ENCODE data around the gene HOXC9.

HOXC9 gene

DNA sequence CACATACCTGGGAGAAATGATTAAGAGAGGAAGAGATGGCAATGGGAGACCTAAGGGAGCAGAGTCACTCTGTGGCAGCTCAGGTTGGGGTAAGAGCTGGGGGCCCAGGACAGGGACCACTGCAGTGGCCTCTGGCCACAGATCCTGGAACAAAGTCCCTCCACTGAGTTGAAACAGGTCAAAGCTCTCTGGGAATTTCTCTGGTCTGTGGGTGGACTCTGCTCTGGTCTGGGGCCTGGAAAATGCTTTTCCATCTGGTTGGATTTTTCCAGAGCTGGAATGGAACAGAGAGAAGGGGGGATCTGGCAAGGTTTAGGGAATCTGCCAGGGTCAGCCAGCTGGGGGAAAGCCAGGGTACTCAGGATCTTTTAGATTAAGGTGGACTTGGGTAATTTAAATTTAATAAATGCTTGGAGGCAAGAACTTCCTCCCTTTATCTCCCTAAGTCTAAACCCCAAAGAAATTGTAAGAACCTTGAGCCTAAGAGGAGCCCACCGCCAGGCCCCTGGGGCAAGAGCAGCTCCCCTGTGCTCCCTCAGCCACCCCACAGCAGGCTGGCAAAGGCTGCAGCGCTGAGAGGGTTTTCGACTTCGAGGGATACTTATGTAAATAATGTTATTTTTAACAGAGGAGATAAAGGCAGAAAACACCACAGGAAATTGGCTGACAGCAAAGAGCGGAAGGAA is 11.3 kb upstream of the HOXC9 start:
- no peak for DNase-seq

DNA sequence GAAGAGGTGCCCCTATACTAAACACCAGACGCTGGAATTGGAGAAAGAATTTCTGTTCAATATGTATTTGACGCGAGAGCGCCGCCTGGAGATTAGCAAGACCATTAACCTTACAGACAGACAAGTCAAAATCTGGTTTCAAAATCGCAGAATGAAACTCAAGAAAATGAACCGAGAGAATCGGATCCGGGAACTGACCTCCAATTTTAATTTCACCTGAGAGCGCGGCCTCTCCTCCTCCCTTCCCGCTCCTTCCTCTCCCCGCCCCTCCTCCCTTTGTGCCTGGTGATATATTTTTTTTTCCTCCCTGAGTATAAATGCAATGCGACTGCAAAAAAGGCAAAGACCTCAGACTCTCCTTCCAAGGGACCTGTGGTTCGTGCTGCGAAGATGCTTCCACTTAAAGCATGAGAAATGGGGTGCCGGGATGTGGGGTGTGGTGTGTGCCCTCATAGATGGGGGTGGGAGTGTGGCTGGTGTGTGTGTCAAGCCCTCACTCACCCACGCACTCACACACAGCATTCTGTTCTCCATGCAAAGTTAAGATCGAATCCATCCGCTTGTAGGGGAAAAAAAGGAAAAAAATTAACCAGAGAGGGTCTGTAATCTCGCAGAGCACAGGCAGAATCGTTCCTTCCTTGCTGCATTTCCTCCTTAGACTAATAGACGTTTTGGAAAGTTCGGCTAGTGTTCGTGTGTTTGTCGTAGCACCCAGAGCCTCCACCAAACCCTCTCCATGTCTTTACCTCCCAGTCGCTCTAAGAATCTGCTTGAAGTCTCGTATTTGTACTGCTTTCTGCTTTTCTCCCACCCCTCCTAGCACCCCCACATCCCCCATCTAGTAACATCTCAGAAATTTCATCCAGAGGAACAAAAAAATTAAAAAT is 10.5 kb upstream of the HOXC9 start:
- DNase-seq = peak; percentile 48

DNA sequence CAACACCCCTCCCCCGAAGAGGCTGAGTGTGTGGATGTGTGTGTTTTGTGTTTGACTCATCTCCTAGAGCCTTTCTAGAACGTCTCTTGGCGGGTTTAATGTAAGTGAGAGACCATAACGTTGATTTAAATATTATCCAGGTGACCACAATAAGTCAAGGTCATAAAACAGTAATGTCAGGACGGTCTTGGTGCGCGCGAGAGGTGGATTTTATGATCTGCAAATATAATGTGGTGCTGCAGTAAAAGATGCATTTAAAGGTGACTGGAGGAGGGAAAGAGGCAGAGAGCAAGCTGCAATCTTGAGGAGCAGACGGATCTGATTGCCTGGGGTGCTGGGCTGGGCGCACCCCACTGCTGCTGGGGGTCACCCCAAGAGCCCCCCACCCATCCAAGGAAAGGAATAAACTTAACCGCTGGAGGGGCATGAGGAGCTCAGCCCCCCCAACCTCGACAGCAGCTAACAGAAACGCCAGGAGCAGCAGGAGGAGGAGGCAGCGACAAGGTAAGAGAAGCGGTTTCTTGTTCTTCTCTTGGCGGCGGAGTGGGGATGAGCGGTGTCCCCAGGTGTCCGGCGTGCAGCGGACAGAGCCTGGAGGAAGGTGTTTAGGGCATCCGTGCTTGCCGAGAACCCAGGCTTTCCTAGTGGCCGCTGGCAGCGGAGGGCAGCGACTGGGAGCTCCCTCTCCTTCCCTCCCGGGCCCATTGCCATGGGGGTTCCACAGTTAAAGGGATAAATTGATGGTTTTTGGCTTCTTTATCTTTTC is 9.5 kb upstream of the HOXC9 start:
- no peak for DNase-seq

DNA sequence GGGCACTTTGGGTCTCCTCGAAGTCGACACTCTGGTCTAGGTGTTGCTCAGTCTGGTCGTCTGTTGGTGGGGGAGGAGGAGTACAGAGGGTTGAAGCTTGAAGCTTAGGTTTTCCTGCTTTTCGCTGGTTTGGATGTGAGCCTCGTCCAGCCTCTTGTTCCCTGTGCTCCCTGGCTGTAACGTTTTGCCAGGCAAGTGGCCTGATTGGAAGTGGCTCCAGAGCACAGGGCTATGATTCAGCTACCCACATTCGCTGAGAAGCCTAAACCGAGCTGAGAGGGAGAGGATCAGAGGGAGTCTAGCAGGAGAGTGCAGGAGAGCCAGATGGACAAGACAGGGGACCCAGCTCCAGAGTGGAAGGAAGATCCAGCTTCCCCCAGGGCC is 8.9 kb upstream of the HOXC9 start:
- DNase-seq = no peak

DNA sequence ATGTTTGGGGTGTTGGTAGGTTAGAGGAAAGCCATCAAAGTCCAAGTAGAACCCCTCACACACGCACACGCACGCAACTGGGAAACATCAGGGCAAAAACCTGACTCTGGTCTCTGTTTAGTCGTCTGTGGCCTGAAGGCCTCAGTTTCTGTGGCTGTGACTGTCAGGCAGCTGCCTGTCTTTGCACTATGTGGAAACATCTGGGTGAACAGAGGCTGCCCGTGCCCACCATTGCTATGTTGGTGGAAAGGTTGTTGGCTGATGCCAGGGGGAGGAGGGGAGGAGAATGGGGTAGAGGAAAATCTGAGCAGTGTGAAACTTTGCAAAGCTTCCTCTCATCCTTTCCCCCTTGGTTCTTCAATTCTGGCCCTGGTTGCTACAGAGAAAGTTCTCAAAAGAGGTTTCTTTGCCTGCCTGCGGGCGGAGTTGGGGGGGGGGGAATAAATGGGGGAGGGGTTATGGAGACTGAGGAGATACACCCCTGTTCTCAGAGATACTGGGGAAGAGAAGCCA is 7.5 kb upstream of the HOXC9 start:
- DNase-seq = no peak

DNA sequence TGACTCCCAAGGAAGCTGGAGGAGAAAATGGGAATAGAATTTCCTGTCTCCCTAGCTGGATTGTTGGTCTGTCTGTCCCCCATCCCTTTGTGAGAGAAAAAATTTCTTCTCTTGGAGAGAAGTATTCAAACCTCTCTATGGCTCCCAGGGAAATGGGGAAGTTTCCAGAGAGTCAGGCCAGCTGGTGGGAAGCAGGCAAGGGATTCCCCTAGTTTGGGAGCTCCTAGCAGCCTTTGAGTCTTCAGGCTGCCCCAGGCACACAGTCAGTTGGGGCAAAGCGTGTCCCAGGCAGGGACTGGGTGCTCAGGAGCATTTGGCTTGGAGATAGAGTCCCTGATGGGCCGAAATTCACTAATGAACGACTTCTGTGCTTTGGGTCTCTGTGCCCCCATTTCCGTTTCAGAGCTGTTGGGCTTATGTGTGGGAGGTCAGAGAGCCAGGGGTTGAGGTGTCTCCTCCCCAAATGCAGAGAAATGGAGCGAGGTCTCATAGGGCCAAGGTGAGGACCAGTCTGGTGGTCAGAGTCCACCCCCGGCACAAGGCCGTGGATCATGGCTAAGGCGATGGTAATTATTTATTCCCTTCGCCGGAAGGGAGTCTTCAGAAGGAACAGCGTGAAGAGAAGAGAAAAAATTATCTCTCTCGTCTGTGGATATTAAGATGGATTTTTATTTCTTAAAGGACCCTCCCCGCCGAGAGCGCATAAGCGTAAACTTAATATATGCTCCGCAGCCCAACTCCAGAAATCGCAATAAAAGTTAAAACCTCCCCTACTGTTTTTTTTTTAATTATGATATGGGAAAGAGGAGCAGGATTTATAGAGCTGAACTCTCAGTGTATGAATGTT is 6.6 kb upstream of the HOXC9 start:
- no peak for DNase-seq

DNA sequence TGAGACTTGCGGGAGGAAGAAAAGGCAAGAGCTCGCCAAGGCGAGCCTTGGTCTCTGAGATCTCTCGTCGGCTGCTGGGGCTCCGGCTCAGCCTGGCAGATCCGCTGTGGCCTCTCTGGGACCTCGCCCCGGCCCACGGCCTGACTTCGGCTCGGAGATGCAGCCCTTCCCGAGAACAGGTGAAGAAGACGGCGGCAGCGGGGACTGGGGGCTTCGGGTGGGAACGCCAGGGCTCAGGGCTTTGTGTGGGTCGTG is 6.0 kb upstream of the HOXC9 start:
- no peak for DNase-seq

DNA sequence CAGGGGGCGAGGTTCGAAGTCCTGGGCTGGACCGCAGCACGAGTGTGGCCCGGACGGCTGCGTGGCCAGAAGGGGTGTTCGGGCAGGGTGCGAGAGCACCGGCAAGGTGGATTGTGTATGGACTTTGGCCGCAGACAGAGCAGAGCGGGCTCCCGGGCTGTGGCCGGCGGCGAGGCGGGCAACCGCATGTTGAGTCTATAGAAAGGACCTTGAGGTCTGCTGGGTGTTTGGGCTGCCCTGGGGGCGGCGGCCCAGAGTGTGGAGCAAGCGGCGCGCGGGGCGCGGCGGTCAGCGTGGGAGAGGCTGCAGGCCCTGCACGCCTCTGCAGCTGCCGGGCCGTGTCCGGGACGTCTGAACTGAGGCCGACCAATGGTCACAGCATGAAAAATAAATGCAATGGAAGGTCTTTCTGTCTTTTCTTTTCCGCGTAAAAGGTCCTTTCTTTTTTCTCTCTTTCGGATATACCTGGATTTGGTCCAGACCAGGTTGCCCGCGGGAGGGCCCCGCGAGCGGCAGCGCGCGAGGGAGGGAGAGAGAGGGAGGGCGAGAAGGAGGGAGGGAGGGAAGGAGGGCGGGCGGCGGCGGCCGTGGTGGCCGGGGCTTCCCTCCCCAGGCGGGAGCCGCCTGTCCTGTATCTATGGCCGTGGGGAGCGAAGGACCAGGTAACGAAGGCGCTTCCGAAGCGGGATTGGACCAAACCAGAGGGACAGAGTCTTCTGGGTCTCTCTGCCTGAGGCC is 5.5 kb upstream of the HOXC9 start:
- DNase-seq = no peak

DNA sequence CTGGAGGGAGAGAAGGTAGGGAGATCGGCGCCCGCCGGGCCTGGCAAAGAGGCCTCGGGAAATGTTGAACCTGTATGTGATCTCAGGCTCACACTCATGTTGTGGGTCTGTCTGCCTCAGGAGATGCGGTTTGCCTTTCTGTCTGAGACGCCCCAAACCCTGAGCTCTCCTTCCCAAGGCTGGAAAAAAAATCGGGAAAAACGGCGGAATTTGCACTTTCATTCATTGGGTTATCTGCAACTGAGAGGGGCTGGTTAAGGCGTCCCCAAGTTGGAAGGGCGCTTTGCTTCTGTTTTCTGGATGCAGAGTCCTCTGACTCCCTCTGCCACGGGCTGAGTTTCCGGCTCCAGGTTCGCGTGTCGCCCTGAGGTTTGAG is 5.0 kb upstream of the HOXC9 start:
- DNase-seq = no peak

DNA sequence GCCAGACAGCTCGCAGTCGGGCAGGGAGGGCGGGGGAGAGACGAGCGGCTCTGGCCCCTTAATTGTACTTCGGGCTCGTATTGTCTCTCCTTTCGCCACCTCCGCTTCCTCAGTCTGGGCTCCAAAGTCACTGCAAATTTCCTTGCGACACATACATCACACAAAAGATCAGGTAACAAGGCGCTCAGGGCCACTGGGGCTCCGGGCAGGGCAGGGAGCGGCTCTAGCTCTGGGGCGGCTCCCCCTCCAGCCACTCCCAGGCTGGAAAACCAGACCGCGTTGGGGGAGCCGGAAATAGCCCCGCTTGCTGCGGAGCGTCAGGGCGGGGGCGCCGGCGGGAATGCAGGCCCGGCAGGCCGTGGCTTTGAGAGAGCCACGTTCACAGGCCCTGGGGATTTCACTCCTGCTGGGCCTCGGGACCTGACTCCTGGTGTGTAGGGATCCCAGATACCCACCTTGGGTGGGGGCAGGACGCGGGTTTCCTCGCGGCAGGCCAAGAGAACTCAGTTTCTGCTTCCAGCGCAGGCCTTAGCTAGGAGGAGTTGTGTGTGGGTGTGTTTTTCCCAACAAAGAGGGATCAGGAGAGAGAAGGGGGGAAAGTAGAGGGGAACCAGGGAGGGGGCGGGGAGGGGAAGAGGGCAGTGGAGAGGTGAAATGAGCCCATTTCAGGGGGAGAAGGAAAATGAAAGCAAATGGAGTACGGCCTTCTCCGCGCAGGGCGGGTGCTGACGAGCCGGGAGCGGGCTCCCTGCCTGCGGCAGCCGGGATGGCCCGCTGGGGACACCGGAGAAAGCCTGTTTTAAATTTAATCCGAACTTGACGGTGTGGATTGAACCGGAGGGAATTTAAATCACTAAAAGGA is 4.4 kb upstream of the HOXC9 start:
- DNase-seq = no peak

DNA sequence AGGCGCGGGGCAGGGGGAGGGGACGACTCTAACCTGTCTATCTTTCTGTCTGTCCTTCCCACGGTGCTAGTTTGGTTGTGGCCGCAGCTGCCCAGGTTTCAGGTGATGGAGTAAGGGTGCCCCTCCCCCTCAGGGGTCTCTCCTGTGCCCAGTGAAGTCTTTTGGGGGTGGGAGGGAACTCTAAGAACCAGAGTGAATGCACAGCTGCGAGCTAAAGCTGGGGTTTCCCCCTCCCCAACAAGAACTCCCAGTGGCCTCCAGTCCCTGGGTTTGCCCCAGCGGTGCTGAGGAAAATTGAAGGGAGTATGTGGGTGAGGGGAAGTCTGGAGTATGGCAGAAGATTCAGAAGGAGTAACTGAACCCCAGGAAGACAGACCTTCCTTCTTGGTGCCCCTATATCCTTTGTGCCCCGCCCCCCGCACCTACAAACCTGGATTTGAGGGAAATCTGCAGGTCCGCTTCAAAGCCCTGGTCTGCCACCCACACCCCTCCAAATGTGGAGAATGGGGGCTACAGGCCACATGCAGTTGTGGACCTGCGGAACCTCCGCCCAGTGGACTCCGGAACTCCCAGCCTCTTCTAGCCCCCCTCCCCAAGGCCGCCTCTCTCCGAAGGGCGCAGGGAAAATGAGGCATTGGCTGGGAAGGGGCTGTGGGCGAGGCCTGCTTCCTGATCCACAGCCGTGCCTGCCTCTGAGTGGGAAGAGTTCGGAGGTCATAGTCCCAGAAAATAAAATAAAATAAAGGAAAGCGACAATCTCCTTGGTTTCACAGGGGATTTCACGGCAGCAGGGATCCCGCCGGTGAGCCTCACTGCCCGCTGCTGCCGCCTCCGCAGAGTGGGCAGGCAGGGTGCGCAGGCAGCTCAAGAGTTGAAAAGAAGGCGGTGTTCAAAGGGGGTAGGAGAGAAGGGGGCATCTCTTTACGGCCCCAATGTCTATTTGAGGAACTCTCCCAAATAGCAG is 3.4 kb upstream of the HOXC9 start:
- DNase-seq = no peak

DNA sequence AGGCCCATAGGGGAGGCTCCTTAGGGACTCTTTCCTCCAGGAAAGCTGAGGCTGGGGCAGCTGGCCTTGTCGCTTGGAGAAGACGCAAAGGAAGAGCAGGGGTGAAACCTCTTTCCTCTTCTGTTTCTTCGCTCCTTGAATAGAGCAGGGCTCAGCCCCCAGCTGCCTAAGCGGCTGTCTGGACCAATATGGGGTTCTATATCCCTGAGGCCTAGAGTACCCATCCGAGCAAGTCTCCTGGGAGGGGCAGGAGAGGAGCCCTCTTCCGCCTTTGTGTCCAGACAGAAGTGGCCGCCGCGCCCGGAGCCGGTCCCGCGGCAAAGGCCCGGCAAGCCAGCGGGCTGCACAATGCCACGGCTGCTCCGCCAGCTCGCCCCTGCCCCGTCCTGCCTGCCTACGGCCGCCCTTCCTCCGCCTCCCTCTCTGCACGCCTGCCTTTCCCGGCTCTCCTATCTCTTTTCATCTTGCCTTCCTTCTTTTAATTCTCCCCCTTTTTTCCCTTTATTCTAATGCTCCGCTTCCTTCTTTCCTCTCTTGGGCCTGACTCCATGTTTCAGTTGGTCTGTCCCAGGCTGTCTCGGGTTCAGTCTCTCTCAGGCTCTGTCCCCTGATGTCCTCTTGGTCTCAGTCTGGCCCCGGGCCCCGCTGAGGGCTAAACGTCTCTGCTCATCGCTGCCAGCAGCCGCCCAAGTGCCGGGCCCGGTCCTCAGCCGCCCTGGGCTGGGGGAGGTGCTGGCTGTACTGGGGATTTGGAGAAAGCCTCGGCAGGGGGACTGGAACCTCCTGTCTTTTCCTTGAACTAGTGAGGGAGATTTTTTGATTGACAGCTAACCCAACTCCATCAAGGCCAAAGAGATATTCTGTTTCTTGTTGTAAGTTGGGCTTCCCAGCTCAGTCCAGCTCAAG is 2.5 kb upstream of the HOXC9 start:
- no peak for DNase-seq

DNA sequence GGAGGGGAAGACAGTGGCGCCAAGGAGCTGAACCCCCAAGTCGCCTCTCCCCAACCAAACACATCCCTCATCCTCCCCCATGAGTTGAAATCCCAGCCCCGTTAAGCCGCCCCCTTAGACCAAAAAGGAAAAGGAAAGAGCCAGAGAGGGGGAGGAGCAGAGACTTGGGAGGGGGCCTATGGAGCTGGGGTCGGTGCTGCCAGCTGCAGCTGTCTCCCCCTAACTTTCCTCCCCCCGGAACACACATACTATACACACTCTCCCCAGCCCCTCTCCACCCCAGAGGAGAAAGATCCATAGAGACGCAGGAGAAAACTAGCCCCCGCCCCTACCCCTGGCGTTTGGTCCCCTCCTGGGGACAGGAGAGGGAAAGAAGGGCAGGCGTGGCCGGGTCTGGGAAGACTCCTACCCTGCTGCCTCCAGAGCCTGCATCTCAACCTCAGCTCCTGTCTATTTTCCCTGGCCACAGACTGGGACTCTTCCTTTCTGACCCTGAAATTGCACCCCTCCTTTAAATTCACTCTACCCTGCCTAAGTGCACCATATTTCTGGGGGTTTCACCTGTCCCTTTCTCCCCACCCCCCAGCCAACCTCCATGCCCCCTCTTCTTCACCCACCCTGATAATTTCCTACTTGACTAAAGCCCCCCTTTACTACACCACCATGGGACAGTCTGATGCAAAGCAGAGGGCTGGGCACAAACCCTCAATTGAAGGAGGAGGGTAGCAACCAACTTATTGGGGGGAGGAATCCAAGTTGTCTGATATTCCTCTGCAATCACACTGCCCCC is 1.7 kb upstream of the HOXC9 start:
- no peak for DNase-seq

DNA sequence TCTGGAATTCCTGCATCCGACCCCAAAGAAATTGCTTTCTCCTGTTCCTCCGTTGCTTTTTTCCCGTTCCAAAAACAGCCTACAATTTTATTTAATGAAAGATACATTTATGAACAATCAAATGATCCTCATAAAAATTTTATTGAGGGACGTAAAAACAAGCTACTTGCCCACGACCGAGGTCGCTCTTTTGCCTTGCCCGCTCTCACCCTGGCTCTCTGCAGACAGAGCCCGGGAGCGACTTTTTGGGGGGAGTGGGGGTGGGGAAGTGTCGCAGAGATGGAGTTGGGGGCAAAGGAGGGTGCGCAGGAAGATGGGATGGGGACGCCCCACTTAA is 1.1 kb upstream of the HOXC9 start:
- DNase-seq = no peak

DNA sequence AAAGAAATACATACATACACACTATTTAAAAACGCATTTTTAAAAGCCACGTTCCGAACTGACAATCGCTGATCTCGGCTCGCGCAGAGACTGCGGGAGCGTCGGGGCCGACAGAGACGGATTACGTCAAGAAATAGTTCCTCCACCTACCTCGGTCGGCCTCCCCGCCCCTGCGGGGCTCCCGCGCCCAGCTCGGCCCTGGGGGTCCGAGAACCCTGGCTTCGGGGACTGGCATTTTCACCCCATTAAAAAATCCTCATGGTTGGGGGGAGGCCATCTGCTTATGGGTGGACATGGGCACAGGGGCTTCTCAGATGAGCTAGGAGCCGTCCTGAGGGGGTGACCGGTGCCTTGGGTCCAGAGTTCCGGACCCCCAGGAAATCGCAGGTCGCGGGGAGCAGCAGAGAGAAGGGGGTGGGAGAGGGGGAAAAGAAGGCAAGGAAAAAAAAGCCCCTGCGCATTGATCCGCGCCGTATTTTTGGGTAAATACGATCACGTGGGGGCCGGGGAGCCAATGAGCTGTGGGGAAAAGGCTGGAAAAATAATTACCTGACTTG is 324 bp upstream of the HOXC9 start:
- DNase-seq = peak; percentile 17

DNA sequence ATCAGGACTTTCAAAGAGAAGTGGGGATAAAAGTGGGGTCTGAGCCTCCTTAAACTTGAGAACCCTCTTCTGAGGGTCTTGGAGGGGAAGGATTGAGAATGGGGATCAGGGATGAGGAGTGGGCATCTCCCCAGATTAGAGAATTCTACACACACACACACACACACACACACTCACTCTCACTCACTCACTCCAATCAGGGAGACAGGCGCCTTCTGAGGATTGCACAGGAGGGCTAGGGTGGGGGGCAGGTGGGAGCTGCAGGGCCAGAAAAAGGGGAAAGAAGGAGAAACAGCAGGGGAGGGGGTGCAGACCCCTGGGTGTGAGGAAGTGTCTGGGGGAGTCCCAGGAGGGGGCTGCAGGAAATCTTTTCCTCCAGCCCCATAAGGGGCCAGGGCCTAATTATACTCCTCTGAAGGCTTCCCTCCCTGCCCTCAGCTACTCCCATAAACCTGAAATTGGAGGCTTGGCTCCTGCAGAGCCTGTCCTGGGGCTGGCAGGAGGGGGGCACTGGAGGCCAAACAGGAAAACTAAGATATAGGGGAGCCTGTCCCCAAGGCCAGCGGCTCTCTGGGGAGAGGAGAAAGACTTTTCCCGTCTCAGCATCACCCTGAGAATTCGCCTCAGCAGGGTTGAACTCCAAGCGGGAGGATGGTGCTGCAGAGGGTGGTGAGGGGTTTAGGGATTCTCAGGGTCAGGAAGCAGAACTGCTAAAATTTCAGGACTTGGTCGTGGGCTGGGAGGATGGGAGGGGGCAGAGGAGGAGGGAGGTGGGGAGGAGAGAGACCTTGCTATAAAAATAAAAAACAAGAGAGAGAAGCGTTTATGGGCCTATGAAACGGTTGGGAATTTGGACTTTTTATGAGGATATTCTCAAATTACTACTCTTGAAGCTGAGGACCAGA is 1.6 kb downstream of the HOXC9 start:
- no peak for DNase-seq

Data from NCI-H1694 (cell line).